ENCODE measurements around the gene MCM5.

- no peak for TF ChIP-seq CTCF (IDR thresholded peaks at IDR 0.05; ENCODE audit: insufficient read depth, low read depth, low read length)
- no peak for TF ChIP-seq EZH2 (IDR thresholded peaks at IDR 0.05; ENCODE audit: insufficient read depth, low read length)
Measured at GRCh38 chr22:35421121-35421520, 21.2 kb downstream of the MCM5 start.
